ENCODE results near the gene CT45A2.
"Not testable (repeated sequence)": the region's sequence is repeated elsewhere in the genome, so short reads cannot be mapped to it uniquely, and the experiment has no call there.

CT45A2 gene

GRCh38 chrX:135819912-135820311 is at the start of gene CT45A2:
TSS of gene CT45A2 (minus strand) at chrX:135820012. CDS start at chrX:135816265, 3,747 bp downstream.
- DNase-seq, result not testable (repeated sequence)

- not testable (repeated sequence) for DNase-seq
These were observed 34.6 kb upstream of the CT45A2 start, which contains the start of gene CT45A8 for GRCh38 chrX:135854438-135854837. TSS of gene CT45A8 (minus strand) at chrX:135854538. CDS start at chrX:135850783, 3,755 bp downstream.

- not testable (repeated sequence) for DNase-seq
These were observed 17.4 kb upstream of the CT45A2 start, which contains the start of gene CT45A7 for GRCh38 chrX:135837180-135837579. TSS of gene CT45A7 (minus strand) at chrX:135837280. CDS start at chrX:135833533, 3,747 bp downstream.

GRCh38 chrX:135802687-135803086 is 17.1 kb downstream of the CT45A2 start, which contains the start of gene CT45A6:
TSS of gene CT45A6 (minus strand) at chrX:135802787. CDS start at chrX:135798993, 3,794 bp downstream.
- not testable (repeated sequence) for DNase-seq

GRCh38 chrX:135785403-135785802 is 34.4 kb downstream of the CT45A2 start, which contains the start of gene CT45A5:
TSS of gene CT45A5 (minus strand) at chrX:135785503. CDS start at chrX:135781729, 3,774 bp downstream.
- DNase-seq, result not testable (repeated sequence)

GRCh38 chrX:135768091-135768490 is 51.7 kb downstream of the CT45A2 start, which contains the start of gene CT45A3:
TSS of gene CT45A3 (minus strand) at chrX:135768191. CDS start at chrX:135764444, 3,747 bp downstream.
- not testable (repeated sequence) for DNase-seq
